Mesothelial cell of epicardium (in vitro differentiated cells): ENCODE measurements around the gene ASPSCR1. TPM values are rescaled to one million over a fixed set of nuclear protein-coding genes. Genes with fewer than 3 reads are reported as not detected.
A peak's percentile ranks its signal among the peaks of the same experiment; 100 is the strongest.
"Not testable (repeated sequence)": the region's sequence is repeated elsewhere in the genome, so short reads cannot be mapped to it uniquely, and the experiment has no call there.

Experiments used
- DNase-seq, 2 experiments: peaks; one replicate each; pipeline ENCODE4 v3.0.0; 2021; ENCODE audit warnings: low spot score in 2 of 2; ENCODE audit not compliant: unreplicated experiment in 2 of 2
- H3K27ac Mint-ChIP-seq: 2 replicates; pipeline ENCODE4 v1.8.0; 2021; ENCODE audit warnings: mixed read lengths
- H3K27me3 Mint-ChIP-seq: 2 replicates; pipeline ENCODE4 v1.8.0; 2021; ENCODE audit warnings: low read depth, mixed read lengths
- H3K36me3 Mint-ChIP-seq: 2 replicates; pipeline ENCODE4 v1.8.0; 2021; ENCODE audit warnings: mixed read lengths
- H3K4me1 Mint-ChIP-seq: 2 replicates; pipeline ENCODE4 v1.8.0; 2021; ENCODE audit warnings: mixed read lengths
- H3K4me3 Mint-ChIP-seq: 2 replicates; pipeline ENCODE4 v1.8.0; 2021; ENCODE audit warnings: mild to moderate bottlenecking, moderate library complexity, mixed read lengths
- H3K9me3 Mint-ChIP-seq: 2 replicates; pipeline ENCODE4 v1.8.0; 2021; ENCODE audit warnings: mixed read lengths
- CTCF ChIP-seq: fragments of 200-600 bp; sonication (generic); IDR thresholded peaks from one replicate; pipeline ENCODE4 v1.5.0; 2021; ENCODE audit warnings: antibody characterized with exemption; ENCODE audit not compliant: unreplicated experiment
- total RNA-seq: library from RNA; stranded (reverse); gene quantifications from 3 replicates; pipeline ENCODE4 v1.2.1, GENCODE V29; 2021

ASPSCR1 gene
- total RNA-seq, 1 donor from 2014 or later = 50.5 TPM

- peak overlapping the region; percentile 89 for H3K4me3 Mint-ChIP-seq
- H3K9me3 Mint-ChIP-seq = peaks cover 4% of the 10 kb centered on the region
- peak overlapping the region; percentile 90 for H3K27ac Mint-ChIP-seq
- no peak for DNase-seq
- no peaks in the 10 kb centered on the region for H3K27me3 Mint-ChIP-seq
- peaks cover 12% of the 10 kb centered on the region for H3K4me1 Mint-ChIP-seq
- H3K36me3 Mint-ChIP-seq = peaks cover 5% of the 10 kb centered on the region
- TF ChIP-seq CTCF = no peak
Measured at GRCh38 chr17:81976332-81977210, 858 bp upstream of the ASPSCR1 start.

GRCh38 chr17:81978524-81979298, 1.3 kb downstream of the ASPSCR1 start:
- TF ChIP-seq CTCF = no peak
- Mint-ChIP-seq H3K27ac (peak overlapping the region; percentile 50), H3K4me3 (peak overlapping the region; percentile 71), H3K36me3 (peaks cover 5% of the 10 kb centered on the region), H3K27me3 (no peaks in the 10 kb centered on the region), H3K4me1 (peaks cover 18% of the 10 kb centered on the region), H3K9me3 (no peaks in the 10 kb centered on the region)
- DNase-seq = no peak

- Mint-ChIP-seq H3K4me3 (peak overlapping the region; percentile 41), H3K27ac (no peak overlapping the region), H3K4me1 (peaks cover 18% of the 10 kb centered on the region), H3K27me3 (no peaks in the 10 kb centered on the region), H3K9me3 (no peaks in the 10 kb centered on the region), H3K36me3 (peaks cover 9% of the 10 kb centered on the region)
- DNase-seq = no peak
- TF ChIP-seq CTCF = no peak
Measured at GRCh38 chr17:81980122-81980521, 2.7 kb downstream of the ASPSCR1 start.

- H3K4me1 Mint-ChIP-seq = peaks cover 18% of the 10 kb centered on the region
- DNase-seq = no peak
- no peaks in the 10 kb centered on the region for H3K27me3 Mint-ChIP-seq
- no peak for TF ChIP-seq CTCF
- peaks cover 9% of the 10 kb centered on the region for H3K36me3 Mint-ChIP-seq
- H3K4me3 Mint-ChIP-seq = no peak overlapping the region
- no peaks in the 10 kb centered on the region for H3K9me3 Mint-ChIP-seq
- no peak overlapping the region for H3K27ac Mint-ChIP-seq
Measured at GRCh38 chr17:81980707-81981343, 3.4 kb downstream of the ASPSCR1 start.

- peaks cover 12% of the 10 kb centered on the region for H3K36me3 Mint-ChIP-seq
- not testable (repeated sequence) for H3K9me3 Mint-ChIP-seq, H3K27me3 Mint-ChIP-seq, H3K27ac Mint-ChIP-seq, DNase-seq, H3K4me3 Mint-ChIP-seq
- peaks cover 15% of the 10 kb centered on the region for H3K4me1 Mint-ChIP-seq
Measured at GRCh38 chr17:81981511-81981910, 4.1 kb downstream of the ASPSCR1 start.
